Mucosa of descending colon (tissue), 3 donors: Measurements from ENCODE around the gene ZDHHC16. TPM values are rescaled to one million over a fixed set of nuclear protein-coding genes. Genes with fewer than 3 reads are reported as not detected.

ENCODE experiments used
- ATAC-seq: fragments of 200-7000 bp; cut with Tn5 transposase; one replicate; pipeline ENCODE4 v1.9.1; 2020; ENCODE audit warnings: mild to moderate bottlenecking, moderate library complexity
- DNase-seq, 3 donors: peaks; one replicate each; pipeline ENCODE4 v3.0.0-alpha.2; 2020
- H3K36me3 ChIP-seq: fragments of 200-600 bp; one replicate; pipeline ENCODE4 v1.8.0; 2021; ENCODE audit warnings: low read depth, mild to moderate bottlenecking
- H3K4me1 ChIP-seq: fragments of 200-600 bp; one replicate; pipeline ENCODE4 v1.8.0; 2021; ENCODE audit warnings: low read depth, mild to moderate bottlenecking
- H3K4me3 ChIP-seq: fragments of 200-600 bp; one replicate; pipeline ENCODE4 v1.8.0; 2021; ENCODE audit warnings: mild to moderate bottlenecking
- H3K9me3 ChIP-seq: fragments of 200-600 bp; one replicate; pipeline ENCODE4 v1.8.0; 2021; ENCODE audit warnings: mild to moderate bottlenecking
- CTCF ChIP-seq: fragments of 200-600 bp; IDR thresholded peaks from one replicate; pipeline ENCODE4 v1.8.0; 2022; ENCODE audit warnings: antibody characterized with exemption, mild to moderate bottlenecking
- intact Hi-C, 2 donors: fragments of 100-400 bp; cut with DNase I in 1 of 2; cut with micrococcal nuclease in 1 of 2; formaldehyde crosslinking; loops; one replicate each; pipeline versions ENCODE4 v1.11.0 to v1.11.1; 2022; cut with DNase I, micrococcal nuclease
- total RNA-seq, 3 donors: library from RNA; stranded (reverse); fragmentation: NEBNext Ultra II Directional in 2 of 3; extraction: Animal tissue kit (Norgen Biotek cat#: 25700) in 2 of 3; gene quantifications; one replicate each; pipeline versions ENCODE4 v1.2.1 to v1.2.4, GENCODE V29; 2021 to 2023
- donor health status: DM: no; HTN: no; CAD: no; lungs with moderate emphysema.
- donor health status: DM: no; HTN: no; CAD: no.
- donor health status: DM: no; HTN: yes; CAD: no.

Gene ZDHHC16
- total RNA-seq, 3 donors from 2014 or later, result 28.8 to 37.0 (median 29.5) TPM

GRCh38 chr10:97427571-97428179, 18.3 kb upstream of the ZDHHC16 start:
- H3K4me1 ChIP-seq, result peaks cover 25% of the 10 kb centered on the region
- H3K36me3 ChIP-seq, result no peaks in the 10 kb centered on the region
- TF ChIP-seq CTCF, result no peak
- H3K9me3 ChIP-seq, result no peaks in the 10 kb centered on the region
- peak; percentile 79 to 86 (median 81) for DNase-seq
- intact Hi-C loops, result no loop called here
- peak; percentile 73 for ATAC-seq
- H3K4me3 ChIP-seq, result no peak overlapping the region

DNA sequence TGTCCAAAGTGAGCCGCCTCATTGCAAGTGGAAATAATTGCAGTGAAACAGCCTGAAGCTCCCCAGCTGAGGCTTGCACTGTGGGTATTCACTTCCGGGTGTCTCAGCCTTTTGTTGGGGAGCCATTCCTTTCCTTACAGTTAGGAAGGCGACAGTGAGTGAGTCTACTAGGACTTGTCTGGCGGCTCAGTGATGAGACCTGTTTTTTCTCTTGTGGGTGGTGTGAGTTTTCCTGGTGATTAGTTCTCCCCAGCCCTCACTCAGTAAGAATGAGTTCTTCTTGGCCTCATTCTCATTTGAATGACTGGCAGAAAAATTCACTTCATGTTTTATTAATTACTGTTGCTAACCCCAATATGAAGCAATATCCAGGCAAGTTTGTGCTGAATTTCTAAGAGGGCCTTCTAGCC, 17.4 kb upstream of the ZDHHC16 start:
- no peak for TF ChIP-seq CTCF
- ATAC-seq (no peak), DNase-seq (no peak)
- peaks cover 25% of the 10 kb centered on the region for H3K4me1 ChIP-seq
- H3K9me3 ChIP-seq, result no peaks in the 10 kb centered on the region
- no peaks in the 10 kb centered on the region for H3K36me3 ChIP-seq
- intact Hi-C loops, result no loop called here
- no peak overlapping the region for H3K4me3 ChIP-seq

- intact Hi-C loops, result no loop called here
These were observed 11.9 kb upstream of the ZDHHC16 start for GRCh38 chr10:97434055-97434454.

DNA sequence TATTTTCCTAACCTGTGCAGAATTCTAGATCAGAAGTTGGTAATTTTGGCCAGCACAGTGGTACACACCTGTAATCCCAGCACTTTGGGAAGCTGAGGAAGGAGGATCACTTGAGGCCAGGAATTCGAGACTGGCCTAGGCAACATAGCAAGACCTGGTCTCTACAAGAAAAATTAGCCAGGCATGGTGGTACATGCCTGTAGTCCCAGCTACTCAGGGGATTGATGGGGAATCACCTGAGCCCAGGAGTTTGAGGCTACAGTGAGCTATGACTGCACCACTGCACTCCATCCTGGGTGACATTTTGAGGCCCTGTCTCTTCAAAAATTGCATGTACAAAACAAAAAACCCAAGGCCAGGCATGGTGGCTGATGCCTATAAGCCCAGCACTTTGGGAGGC, 11.4 kb upstream of the ZDHHC16 start:
- ATAC-seq, result no peak
- H3K36me3 ChIP-seq, result peaks cover 14% of the 10 kb centered on the region
- TF ChIP-seq CTCF, result no peak
- no peaks in the 10 kb centered on the region for H3K9me3 ChIP-seq
- intact Hi-C loops, result no loop called here
- H3K4me3 ChIP-seq, result no peak overlapping the region
- no peak for DNase-seq
- H3K4me1 ChIP-seq, result no peaks in the 10 kb centered on the region

More at GRCh38 chr10:97434055-97434454, 11.9 kb upstream of the ZDHHC16 start:
- DNase-seq (no peak), ATAC-seq (peak; percentile 31)
- H3K4me1 ChIP-seq, result no peaks in the 10 kb centered on the region
- H3K36me3 ChIP-seq, result peaks cover 14% of the 10 kb centered on the region
- no peak overlapping the region for H3K4me3 ChIP-seq
- no peak for TF ChIP-seq CTCF
- H3K9me3 ChIP-seq, result no peaks in the 10 kb centered on the region

DNA sequence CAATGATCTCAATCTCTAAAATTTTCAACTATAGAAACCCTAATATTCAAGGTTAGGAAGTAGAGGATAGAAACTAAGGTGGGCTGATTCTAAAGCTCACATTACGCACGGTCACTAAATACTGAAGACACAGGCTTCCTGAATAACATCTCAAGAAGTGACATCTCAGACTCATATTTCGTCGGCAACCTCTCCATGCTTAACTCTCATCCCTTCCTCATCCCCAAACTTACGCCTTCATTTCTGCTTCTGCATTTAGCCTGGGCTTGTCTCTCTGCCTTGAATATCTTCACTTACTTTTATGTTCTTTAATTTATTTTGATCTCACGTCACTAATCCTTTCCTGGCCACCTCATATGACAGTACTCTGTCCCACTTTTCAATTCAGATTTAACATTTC, 10.8 kb upstream of the ZDHHC16 start:
- intact Hi-C loops, result no loop called here

More for the DNA sequence above, 10.8 kb upstream of the ZDHHC16 start:
- ATAC-seq (no peak), DNase-seq (no peak)
- Histone ChIP-seq H3K4me3 (no peak overlapping the region), H3K4me1 (no peaks in the 10 kb centered on the region), H3K9me3 (no peaks in the 10 kb centered on the region), H3K36me3 (peaks cover 14% of the 10 kb centered on the region)
- no peak for TF ChIP-seq CTCF
